Measurements from ENCODE around the gene SAMD8. TPM values are rescaled to one million over a fixed set of nuclear protein-coding genes. Genes with fewer than 3 reads are reported as not detected.

SAMD8 gene
- total RNA-seq, 1 donor from 2014 or later = 26.4 TPM

DNA sequence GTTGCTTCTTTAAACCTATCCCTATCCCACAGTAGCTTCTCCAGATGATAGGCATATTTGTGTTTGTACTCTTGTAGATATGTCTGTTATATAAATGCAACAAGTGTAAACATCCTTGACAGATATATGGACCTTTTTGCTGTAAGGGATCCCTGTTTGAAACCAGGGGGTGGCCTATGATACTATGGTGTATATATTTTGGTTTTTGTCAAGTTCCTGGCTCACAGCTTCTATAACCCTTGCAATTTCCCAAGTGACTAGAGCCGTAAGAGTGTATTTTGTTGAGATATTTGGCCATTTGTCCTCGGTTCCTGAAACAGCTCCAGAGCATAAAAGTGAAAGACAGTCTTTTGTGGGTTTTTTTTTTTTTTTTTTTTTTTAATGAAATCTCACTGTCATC, 114.6 kb downstream of the SAMD8 start:
- TF ChIP-seq, protein P1, sequence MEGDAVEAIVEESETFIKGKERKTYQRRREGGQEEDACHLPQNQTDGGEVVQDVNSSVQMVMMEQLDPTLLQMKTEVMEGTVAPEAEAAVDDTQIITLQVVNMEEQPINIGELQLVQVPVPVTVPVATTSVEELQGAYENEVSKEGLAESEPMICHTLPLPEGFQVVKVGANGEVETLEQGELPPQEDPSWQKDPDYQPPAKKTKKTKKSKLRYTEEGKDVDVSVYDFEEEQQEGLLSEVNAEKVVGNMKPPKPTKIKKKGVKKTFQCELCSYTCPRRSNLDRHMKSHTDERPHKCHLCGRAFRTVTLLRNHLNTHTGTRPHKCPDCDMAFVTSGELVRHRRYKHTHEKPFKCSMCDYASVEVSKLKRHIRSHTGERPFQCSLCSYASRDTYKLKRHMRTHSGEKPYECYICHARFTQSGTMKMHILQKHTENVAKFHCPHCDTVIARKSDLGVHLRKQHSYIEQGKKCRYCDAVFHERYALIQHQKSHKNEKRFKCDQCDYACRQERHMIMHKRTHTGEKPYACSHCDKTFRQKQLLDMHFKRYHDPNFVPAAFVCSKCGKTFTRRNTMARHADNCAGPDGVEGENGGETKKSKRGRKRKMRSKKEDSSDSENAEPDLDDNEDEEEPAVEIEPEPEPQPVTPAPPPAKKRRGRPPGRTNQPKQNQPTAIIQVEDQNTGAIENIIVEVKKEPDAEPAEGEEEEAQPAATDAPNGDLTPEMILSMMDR (IDR thresholded peaks at IDR 0.05) = no peak
- DNase-seq (ENCODE audit: extremely low spot score, unreplicated experiment) = no peak
- H3K36me3 Mint-ChIP-seq (ENCODE audit: unreplicated experiment) = peaks cover 39% of the 10 kb centered on the region
- peak overlapping the region; percentile 51 for H3K4me3 Mint-ChIP-seq (ENCODE audit: unreplicated experiment)
- H3K4me1 Mint-ChIP-seq (ENCODE audit: unreplicated experiment) = peaks cover 66% of the 10 kb centered on the region
- H3K9me3 Mint-ChIP-seq (ENCODE audit: unreplicated experiment) = no peaks in the 10 kb centered on the region
- H3K27me3 Mint-ChIP-seq (ENCODE audit: unreplicated experiment) = no peaks in the 10 kb centered on the region
- H3K27ac Mint-ChIP-seq (ENCODE audit: unreplicated experiment) = peak overlapping the region; percentile 95

DNA sequence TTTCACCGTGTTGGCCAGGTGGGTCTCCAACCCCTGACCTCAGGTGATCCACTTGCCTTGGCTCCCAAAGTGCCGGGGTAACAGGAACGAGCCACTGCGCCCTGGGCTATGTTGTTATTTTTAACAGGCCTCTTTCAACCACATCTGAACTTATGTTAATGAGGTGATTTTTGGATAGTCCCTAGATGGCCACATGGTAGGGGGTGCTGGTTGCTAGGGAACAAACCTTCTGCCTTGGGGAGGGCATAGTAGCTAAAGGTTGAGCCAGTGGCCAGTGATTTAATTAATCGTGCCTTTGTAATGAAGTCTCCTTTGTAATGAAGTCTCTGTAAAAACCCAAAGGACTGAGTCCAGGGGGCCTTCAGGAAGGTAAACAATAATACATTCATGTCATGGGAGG, 115.2 kb downstream of the SAMD8 start:
- Mint-ChIP-seq H3K4me3 (ENCODE audit: unreplicated experiment) (no peak overlapping the region), H3K36me3 (ENCODE audit: unreplicated experiment) (peaks cover 39% of the 10 kb centered on the region), H3K9me3 (ENCODE audit: unreplicated experiment) (no peaks in the 10 kb centered on the region), H3K27ac (ENCODE audit: unreplicated experiment) (peak overlapping the region; percentile 95), H3K4me1 (ENCODE audit: unreplicated experiment) (peaks cover 66% of the 10 kb centered on the region), H3K27me3 (ENCODE audit: unreplicated experiment) (no peaks in the 10 kb centered on the region)
- DNase-seq (ENCODE audit: extremely low spot score, unreplicated experiment) = no peak
- TF ChIP-seq, protein P1 (IDR thresholded peaks at IDR 0.05) = no peak

DNA sequence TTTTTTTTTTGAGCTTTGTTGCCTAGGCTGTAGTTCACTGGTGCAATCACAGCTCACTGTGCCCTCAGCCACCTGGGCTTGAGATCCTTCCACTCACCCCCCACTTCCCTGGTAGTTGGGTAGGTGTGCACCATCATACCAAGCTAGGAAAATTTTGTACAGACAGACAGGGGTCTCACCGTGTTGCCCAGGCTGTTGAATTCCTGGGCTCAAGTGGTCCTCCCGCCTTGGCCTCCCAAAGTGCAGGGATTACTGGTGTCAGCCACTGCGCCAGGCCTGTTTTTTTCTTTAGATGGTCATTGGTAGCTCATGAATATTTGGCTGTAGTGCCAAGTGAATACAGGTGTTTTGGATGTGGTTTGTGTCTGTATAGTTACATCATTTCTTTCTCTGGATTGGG, 116.8 kb downstream of the SAMD8 start:
- Mint-ChIP-seq H3K4me1 (ENCODE audit: unreplicated experiment) (peaks cover 64% of the 10 kb centered on the region), H3K27me3 (ENCODE audit: unreplicated experiment) (no peaks in the 10 kb centered on the region), H3K9me3 (ENCODE audit: unreplicated experiment) (no peaks in the 10 kb centered on the region), H3K36me3 (ENCODE audit: unreplicated experiment) (peaks cover 38% of the 10 kb centered on the region), H3K27ac (ENCODE audit: unreplicated experiment) (peak overlapping the region; percentile 39), H3K4me3 (ENCODE audit: unreplicated experiment) (no peak overlapping the region)
- DNase-seq (ENCODE audit: extremely low spot score, unreplicated experiment) = no peak
- TF ChIP-seq, protein P1 (IDR thresholded peaks at IDR 0.05) = no peak

DNA sequence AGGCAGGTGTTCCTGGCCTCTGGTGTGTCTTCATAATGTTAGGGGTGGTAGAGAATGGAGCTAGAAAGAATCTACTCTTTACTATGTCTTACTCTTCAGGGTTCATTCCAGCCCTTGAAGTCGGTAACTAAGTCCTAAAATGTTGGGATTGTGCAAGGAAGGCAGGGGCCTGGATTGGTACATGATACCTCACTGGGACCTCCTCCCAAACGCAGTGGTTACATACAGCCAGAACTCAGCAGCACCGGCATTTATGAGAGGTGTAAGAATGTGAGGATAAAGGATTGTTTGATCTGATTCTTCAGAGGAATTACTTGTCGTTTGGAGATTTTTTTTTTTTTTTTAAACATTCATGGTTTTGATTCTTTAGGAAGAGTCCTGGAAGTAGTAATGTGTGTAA, 117.4 kb downstream of the SAMD8 start:
- H3K27ac Mint-ChIP-seq (ENCODE audit: unreplicated experiment) = peak overlapping the region; percentile 39
- H3K36me3 Mint-ChIP-seq (ENCODE audit: unreplicated experiment) = peaks cover 33% of the 10 kb centered on the region
- peaks cover 60% of the 10 kb centered on the region for H3K4me1 Mint-ChIP-seq (ENCODE audit: unreplicated experiment)
- H3K27me3 Mint-ChIP-seq (ENCODE audit: unreplicated experiment) = no peaks in the 10 kb centered on the region
- TF ChIP-seq, protein P1 (IDR thresholded peaks at IDR 0.05) = no peak
- no peak for DNase-seq (ENCODE audit: extremely low spot score, unreplicated experiment)
- no peak overlapping the region for H3K4me3 Mint-ChIP-seq (ENCODE audit: unreplicated experiment)
- no peaks in the 10 kb centered on the region for H3K9me3 Mint-ChIP-seq (ENCODE audit: unreplicated experiment)

DNA sequence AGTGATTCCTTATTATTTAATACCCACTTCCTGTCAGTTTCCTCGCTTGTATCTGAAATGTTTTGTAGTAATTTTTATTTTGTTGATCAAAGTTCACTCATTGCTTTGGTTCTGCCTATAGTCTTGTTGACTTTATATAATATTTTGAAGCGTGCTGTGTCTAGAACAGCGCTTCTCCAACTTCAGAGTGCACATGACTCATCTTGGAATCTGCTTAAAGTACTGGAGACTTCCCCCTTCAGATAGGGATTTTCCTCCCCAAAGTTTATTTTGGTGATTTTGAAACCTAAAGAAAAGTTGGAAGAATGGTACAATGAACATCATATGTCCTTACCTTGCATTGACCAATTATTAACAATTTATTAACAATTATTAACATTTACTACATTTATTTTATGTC, 118.5 kb downstream of the SAMD8 start:
- TF ChIP-seq, protein P1 (IDR thresholded peaks at IDR 0.05) = no peak
- Mint-ChIP-seq H3K27ac (ENCODE audit: unreplicated experiment) (peak overlapping the region; percentile 39), H3K4me1 (ENCODE audit: unreplicated experiment) (peaks cover 52% of the 10 kb centered on the region), H3K4me3 (ENCODE audit: unreplicated experiment) (no peak overlapping the region), H3K9me3 (ENCODE audit: unreplicated experiment) (no peaks in the 10 kb centered on the region), H3K36me3 (ENCODE audit: unreplicated experiment) (peaks cover 24% of the 10 kb centered on the region), H3K27me3 (ENCODE audit: unreplicated experiment) (no peaks in the 10 kb centered on the region)
- DNase-seq (ENCODE audit: extremely low spot score, unreplicated experiment) = no peak
